ENCODE results near the gene ADCY1.

ADCY1 gene

DNA sequence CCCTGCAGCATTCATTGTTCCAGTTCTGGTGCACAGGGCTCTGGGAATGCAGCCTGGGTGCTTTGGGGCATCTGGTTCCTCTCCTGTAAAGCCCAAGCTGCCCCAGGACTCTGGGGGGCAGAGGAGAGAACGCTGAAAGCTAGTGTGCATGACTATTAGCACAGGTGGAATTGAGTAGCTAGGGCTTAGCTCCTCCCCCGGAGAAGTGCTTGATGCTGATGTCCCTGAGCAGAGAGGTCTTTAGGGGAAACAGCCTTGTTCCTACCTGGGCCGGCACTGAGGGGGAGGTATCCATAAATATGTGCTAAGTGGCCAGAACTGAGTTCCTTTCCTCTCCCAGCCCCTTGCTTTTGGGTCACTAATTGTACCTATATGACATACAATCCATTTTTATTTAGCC, 3.9 kb downstream of the ADCY1 start:
- DNase-seq = no peak

DNA sequence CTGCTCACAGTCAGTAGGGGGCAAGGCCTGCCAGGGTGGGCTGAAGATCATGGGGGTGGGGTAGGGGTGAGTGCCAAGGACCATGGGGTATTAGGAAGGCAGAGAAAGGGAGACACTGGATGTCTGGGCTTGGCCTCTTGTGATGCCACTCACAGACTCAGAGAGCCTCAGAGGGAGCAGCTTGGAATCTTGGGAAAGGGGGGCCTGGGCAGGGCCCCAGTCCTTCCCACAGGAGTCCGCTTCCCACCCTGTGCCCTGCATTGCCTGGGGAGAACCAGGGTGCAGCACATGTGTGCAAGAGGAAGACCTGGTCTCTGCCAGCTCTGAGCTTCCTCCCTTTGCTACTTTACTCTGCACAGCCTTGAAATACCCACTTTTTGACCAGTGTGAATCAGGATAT, 4.3 kb downstream of the ADCY1 start:
- no peak for DNase-seq

DNA sequence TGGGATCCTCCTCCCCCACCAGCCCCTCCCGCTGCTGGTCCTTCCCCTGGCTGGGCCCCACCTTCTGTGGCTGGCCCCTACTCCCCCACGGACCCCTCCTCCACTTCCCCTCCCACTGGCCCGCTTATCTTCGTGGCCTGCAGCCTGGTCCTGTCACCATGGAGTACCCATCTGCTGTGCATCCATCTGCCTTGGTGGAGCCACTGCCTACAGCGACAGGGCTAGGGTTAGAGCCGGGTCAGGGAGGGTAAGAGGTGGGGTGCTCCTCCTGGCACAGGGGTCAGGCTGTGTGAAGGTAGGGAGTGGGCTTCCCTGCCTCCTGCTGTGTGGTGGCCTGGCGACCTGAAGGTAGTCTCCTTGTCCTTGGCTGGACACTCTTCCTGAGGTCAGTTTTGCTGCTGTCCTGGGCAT, 5.2 kb downstream of the ADCY1 start:
- peak; percentile 62 for DNase-seq

DNA sequence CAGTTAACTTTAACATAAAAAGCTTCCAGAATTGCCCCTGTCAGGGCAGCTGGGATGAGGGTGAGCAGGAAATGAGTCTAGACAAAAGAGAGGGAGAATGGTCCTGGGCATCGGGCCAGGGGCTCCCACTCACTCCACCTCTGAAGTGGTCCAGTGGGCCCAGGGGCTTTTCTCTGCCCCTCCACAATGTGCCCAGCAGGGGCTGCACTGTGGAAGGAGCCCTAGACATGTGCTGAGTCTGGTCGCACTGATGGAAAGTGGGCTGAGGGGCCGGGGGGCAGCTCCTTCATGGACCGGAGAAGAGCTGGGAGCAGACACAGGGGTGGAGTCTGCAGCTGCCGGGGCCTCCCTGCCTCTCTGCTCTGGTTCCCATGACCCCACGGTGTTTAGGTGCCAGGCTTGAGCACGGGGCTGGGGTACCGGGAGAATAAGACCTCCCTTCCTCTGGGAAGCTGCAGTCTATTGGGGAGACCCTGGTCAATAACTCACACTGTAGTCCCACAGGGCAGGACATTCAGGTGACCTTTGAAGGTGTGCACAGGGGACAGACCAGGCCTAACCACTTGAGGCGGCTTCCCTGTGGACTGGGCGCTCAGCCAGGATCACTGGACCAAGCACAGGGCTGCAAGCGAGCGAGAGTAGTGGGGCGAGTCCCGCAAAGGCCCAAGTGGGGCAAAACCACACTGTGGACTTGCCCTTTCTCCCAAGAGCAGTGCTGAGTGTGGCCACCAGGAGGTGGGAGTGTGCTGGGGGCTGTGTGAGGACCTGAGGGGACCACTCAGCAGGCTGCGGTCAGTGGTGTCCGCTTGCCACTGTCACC, 6.1 kb downstream of the ADCY1 start:
- DNase-seq = no peak

DNA sequence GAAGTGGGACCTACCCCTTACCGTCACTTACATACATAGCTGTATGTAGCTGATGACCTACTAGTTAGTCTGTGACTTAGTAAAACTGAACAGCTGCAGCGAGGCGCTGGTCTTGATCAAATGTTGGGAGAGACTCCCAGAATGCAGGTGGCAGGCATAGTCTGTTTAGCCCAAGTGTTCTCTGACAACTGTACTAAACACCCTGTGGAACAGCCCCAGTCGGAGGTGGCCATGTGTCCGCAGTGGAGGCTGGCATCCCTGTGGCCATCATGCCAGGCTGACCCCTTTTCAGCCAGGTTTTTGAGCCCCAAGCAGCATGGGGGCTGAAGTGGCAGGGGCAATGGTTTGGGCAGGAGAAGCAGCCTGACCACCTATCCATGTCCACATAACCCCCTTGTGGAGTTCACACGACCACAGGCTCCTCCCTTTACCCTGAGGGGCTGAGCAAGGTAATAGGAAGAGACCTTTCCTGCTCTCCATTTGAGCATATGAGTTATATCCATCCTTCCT, 7.2 kb downstream of the ADCY1 start:
- no peak for DNase-seq

DNA sequence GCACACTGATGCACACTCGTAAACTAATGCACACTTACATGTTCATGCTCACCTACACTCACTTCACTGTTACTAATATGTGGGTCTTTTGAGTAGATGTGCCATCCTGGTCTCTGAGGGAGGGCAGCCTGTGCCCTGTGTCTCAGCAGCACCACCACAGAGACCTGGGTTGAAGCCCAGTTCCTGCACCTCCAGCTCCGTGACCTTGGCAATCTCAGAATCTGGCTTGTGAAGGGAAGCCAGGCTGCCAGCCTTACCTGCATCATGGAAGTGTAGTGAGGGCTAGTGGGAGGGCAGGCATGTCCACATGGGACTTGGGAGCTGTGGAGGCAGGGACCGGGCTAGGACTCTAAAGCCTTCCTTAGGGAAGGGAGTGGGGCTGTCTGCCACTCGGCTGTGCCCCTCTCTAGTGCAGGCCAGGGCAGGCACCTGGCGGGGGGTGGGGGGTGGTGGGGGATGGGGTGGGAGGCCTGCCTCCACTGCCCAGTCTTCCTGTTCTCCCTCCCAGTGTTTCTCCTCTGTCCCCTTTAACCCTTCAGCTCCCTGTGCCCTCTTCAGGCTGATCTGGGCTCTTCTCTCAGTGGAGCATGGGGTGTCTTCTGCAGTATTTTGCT, 8.1 kb downstream of the ADCY1 start:
- no peak for DNase-seq

DNA sequence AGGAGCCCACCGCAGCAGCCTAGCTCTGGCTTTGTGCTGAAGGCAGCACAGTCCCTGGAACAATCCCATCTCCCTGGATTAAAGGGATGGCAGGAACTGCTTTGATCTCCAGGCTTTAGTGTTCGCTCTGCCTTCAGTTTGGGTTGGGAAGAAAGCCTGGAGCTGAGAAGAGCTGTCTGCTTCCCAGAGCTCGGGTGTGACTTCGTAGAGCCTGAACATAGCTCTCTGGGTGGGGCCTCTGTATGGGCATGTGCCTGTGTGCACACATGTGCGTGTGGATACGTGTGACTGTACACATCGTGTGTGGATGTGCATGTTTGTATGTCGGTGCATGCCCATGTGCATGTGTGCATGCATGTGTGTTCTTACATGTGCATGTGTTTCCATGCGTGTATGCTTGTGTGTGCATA, 8.7 kb downstream of the ADCY1 start:
- DNase-seq = no peak

DNA sequence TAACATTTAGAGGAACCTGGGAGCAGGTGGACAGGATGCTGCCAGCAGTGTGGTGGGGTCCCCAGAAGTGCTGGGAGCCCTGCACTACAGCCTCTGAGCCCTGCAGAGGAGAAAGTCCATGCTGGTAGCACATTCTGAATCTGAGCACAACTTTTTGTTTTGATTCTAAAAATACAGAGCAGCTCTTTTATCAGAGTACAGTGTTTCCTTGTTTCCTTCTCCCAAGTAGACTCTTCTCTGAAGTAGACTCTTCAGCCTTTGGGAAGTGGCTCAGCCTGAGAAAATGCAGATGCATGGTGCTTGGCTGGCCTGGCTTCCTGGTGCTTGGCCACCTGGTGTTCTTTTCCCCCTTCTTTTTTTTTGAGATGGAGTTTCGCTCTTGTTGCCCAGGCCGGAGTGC, 9.1 kb downstream of the ADCY1 start:
- no peak for DNase-seq

DNA sequence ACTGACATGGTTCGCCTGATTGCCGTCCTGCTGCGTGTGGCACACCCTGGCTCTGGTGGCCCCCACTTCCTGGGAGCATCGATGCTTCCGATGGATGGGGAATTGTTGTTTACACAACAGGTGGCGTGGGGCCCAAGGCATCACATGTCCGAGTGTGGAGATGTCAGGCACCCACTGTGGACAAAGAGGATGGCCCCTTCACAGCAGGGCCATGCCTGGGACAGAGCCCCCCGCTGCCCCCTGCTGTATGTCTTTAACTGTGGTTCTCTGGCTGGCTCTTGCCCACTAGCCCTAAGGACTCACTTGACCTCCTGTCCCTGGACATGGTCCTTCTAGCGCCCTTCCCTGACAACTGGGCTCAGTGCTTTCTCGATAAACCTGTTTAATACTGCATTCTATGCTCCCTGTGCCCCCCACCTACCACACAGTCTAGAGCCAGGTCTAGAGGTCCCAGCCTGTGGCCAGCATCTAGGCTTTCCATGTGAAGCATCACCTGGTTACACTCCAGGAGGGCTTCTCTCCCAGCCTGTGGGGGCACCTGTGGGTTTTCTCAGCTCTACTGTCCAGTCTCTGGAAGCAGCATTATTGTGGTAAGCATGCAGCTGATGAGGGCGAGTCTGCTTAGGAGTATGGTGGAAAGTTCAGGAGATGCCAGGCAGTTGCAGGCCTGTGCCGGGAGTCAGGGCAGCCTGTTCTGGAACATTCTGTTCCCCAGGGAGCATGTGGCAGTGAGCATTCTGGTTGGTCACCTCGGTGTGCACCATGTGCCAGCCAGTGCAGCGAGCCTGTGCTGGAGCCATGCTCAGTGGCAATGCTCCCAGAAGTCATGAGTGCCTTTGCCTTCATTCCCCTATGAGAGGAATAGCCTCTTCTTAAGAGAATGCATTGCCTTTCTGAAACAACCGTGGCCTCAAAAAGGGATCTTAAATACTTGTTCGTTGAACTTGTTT, 10.4 kb downstream of the ADCY1 start:
- DNase-seq = no peak

DNA sequence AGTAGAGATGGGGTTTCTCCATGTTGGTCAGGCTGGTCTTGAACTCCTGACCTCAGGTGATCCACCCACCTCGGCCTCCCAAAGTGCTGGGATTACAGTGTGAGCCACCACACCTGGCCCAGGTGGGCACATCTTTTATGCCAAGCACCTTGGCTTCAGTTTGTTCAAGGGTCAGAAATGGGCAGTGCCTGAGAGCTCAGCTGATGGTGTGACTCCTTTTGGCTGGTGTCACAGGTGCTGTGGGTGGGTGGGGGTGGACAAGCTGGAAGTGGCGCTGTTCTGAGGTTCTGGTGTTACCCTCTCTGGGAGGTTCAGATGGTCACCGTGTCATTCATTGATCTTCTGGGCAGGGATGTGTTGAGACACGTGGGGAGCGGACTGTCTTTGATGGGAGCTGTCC, 11.5 kb downstream of the ADCY1 start:
- no peak for DNase-seq

DNA sequence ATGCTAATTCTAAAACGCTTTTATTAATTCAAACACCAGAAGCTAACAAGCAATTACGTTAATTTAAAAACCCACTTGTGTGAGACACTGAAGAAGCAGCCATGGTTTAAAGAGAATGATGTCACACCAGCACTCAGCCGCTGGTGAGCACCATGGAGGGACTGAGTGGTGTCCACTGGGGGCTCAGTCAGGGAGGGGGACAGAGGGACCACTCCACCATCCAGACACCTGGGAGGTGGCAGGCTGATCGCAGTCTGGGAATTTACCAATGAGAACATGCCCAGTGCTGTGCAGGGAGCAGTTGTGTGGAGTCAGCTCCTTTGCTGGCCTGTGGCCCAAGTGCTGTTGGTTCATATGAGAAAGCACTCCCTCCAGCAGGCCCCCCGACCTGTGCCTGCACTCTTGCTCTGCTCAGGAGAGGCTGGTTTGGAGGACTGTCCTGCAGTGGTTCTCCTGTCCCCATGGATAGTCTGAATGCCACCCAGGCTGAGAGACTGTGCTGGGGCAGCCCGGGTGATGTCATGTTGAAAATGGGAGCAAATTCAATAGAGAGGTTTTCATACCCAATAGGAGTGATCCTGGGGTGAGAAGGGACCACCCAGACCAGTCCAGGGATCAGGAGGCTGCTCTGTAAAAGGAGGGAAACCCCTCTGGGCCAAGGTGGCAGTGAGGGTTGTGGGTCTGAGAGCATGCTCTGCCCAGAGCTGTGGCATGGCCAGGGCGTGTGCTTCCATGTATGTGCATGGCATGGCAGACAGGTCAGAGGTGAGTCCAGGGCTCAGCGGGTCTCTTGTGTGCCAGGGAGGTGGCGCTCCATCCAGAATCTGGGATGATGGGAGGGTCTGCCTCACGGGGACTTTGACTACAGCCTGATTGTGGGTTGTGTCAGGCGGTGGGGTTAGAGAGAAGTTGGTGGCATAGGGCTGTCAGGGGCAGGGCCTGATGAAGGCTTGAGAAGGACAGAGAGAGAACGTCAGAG, 12.7 kb downstream of the ADCY1 start:
- DNase-seq = no peak

DNA sequence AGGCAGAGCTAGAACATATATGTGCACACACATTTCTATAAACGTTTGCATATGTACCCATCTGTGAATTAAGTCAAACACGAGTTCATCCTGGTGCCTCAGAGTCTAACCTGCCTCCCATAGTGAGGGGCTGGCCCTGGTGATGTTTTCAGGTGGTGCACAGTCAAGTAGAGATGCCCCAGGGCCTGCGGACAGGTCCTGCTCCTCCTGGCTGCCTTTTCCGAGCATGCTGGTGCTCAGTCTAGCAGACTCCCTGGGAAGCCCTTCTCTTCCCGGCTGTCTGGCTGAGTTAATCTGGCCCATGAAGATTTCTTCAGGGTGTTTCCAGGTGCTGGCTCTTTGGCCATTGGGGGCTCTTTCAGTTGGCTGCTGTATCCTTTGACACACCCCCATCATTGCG, 14.3 kb downstream of the ADCY1 start:
- no peak for DNase-seq

DNA sequence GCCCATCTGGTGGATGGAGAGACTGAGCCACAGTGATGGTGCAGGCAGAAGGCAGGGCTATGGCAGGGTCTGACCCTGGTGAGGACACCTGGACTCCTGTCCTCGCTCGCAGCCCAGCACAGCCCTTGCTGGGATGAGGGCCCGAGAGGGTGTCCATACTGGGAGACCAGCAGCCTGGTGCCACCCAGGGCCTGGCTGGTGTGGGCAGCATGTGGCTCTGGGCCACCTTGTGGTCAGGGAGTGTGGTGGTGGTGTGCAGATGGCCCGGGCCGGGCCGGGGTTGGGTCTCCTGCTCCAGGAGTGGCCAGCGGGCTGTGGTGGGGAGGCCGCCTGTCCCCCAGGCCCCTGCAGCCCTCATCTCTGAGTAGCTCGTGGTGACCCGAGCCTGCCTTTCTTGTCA, 14.9 kb downstream of the ADCY1 start:
- DNase-seq = no peak

DNA sequence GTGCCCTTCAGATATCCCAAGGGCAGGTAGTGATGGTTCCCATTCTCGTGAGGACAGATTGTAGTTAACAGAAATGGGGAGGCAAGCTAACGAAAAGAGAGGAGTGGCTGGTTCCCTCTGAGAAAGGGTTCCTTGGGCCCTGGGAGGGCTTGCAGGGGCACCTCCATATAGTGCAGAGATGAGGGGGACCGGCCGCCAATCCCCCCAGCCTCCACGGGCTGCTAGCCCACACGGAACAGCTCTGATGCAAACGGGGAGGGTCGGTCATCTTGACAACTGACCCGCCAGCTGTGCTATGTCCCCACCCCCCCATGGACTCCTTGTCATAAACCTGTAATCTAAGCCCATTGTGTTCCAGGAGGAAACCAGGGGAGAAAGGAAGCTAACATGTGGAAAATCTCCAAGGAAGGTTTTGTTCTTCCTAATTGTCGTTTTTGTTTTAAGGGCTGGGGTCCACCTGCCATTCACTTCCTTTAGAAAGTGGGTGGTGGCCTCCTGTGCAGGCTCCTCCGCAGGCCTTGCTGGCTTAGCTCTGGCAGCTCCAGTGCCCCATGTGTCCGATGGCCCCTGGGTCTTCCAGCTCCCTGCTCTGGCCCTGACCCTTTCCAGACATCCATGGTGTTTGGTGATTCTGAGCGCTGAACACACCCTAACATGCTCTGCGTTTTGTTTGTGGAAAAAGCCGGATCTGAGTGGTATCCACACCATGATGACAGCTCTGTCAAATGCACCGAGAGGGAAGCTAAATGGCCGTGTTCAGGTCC, 15.9 kb downstream of the ADCY1 start:
- no peak for DNase-seq

DNA sequence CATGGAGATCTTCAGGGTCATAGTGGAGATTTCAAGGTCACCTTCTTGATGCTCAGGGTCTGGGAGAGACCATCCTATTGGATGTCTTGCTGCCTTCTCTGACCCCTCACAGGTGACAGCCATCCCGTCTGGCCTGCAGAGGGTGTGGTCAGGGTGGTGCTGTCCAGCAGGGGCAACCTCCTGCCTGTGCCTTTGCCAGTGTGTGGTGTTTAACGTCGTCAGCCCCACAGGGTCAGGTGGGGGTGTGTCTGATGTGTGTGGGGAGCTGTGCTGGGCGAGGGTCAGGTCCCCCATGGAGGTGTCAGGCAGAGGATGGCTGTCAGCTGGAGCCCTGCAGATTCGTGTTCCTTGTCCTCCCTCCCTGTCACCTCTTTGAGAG, 16.5 kb downstream of the ADCY1 start:
- no peak for DNase-seq

DNA sequence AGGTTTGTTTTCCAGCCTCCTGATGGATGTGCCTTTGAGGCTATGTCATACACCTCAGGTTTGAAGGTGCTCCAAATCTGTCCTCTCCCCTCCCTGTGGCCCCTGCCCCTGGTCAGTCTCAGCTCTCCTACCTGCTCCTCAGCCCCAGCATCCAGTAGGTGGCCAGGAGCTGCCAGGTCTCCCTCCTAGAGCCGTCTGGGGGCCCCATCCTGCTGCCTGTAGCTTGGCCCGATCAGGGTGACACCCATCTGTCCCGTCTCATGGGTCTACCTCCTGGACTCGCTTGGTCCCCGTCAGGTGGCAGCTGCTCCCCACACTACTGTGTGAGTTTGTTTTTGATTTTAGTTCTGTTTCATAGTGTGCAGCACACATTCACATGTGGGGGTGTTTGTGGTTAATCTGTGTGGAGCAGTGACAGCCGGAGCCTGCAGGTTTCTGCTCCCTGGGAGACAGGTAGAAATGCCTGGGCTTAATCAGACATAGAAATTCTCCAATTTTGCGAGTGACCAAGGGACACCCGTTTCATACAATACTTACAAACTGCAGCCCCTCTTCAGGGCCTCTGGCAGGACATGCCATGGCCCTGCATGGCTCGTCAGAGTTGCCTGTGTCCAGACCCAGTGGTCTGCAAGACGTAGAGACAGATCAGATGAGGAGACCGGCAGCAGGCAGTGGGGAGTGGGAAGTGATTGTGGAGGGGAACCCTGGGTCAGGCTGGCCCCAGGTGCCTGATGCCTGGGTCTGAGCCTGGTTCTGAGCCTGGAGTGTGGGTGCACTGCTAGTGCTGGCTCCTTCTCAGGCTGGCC, 17.1 kb downstream of the ADCY1 start:
- no peak for DNase-seq

DNA sequence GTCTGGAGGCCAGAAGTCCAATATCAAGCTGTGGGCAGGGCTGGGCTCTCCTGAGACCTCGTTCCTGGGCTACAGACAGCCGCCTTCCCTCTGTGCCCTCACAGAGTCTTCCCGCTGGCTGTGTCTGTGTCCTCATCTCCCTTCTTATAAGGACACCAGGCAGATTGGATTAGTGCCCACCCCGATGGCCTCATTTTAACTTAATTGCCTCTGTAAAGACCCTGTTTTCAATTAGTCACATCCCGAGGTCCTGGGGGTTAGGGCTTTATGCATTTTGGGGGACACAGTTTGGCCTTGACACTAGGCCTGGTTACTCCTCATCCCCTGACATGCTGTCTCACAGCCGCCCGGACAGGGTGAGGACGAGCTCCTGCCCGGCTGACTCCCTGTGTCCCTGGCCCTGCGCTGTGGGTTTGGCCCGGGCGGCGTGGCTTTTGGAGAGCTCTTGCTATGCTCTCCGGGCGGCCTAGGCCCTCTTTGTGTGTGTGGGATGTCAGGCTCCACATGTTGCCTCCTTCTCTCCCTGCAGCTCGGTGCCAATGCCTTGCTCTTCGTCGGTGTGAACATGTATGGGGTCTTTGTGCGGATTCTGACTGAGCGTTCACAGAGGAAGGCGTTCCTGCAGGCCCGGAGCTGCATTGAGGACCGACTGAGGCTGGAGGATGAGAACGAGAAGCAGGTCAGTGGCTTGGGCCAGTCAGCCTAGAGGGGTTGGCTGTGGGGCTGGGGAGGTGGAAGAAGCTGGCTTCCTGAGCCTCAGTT, 18.2 kb downstream of the ADCY1 start:
- no peak for DNase-seq

DNA sequence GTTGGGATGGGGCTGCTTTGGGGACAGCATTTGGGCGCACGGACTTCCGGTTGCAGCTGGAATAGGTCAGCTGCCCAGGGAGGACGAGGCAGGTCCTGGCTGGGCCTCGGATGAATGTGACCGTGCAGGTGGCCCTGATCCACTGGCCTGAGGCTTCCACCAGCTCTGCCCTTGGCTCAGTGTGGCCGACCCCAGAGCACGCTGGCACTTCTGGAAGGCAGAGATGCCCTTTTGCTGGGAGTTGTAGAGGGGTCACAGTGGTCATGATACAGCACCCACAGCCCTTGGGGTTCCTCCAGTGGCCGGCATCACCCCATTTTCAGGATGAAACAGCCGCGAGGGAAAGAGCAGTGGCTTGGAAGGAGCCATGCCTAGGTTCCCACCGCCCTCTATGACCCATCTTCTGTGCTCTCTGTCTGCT, 19.0 kb downstream of the ADCY1 start:
- no peak for DNase-seq

DNA sequence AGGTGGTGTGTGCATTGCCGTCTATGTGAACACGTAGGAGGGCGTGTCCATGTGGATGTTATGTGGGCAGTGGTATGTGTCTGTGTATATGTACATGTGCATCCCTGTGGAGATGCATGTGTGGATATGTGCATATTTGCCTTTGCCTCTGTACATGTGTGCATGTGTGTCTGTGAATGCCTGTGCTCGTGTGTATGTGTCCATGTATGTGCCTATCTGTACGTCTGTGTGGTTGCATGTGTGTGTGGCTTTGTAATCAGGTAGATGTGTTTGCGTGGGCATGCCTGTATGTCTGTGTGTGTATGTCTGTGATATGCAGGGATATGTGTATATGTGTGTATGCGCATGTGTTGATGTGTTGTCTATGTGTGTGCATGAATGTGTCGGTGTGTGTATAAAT, 19.7 kb downstream of the ADCY1 start:
- no peak for DNase-seq

Measured in OCI-M1 (cell line).